A549 (cell line): Measurements from ENCODE around the gene RASGRP1. TPM values are rescaled to one million over a fixed set of nuclear protein-coding genes. Genes with fewer than 3 reads are reported as not detected.

Experiments
- ATAC-seq, 2 experiments: fragments of 200-7000 bp in 1 of 2; fragments of >200 bp in 1 of 2; cut with Nextera tagmentation in 1 of 2; cut with Tn5 transposase in 1 of 2; 3 replicates each; pipeline versions ENCODE4 v1.8.0 to v1.9.1; 2018 to 2020; ENCODE audit warnings: mild to moderate bottlenecking in 1 of 2, moderate library complexity in 1 of 2
- CTCF ChIA-PET: fragments of 300-600 bp; sonication (Branson Sonifier 250); formaldehyde crosslinking; extraction: SDS; loops from one replicate; lab custom pipeline; 2021; ENCODE audit warnings: antibody characterized with exemption, inconsistent platforms; lab: Yijun Ruan, JAX
- POLR2A ChIA-PET: fragments of 350-600 bp; formaldehyde crosslinking; extraction: SDS; loops from one replicate; lab custom pipeline; 2021; ENCODE audit warnings: antibody characterized with exemption, inconsistent platforms; lab: Yijun Ruan, JAX
- DNase-seq, 2 experiments: peaks; one replicate each; pipeline versions ENCODE4 v3.0.0 to v3.0.0-alpha.2; 2011 to 2016; ENCODE audit warnings: low read depth in 1 of 2, low spot score in 1 of 2
- FAIRE-seq: peaks from 2 replicates; lab custom pipeline; 2011; peaks lifted over from hg19 to GRCh38; lab: Jason Lieb, UNC
- H3K27ac ChIP-seq, 2 experiments: fragments of >200 bp; sonication (Bioruptor Twin); formaldehyde crosslinking; 3 replicates each; pipeline ENCODE4 v1.5.1; 2016 to 2017
- H3K4me1 ChIP-seq: fragments of >200 bp; sonication (Bioruptor Twin); formaldehyde crosslinking; 3 replicates; pipeline ENCODE4 v1.6.1; 2016
- H3K4me2 ChIP-seq: fragments of >200 bp; sonication (Bioruptor Twin); formaldehyde crosslinking; 3 replicates; pipeline ENCODE4 v1.6.1; 2016
- H3K4me3 ChIP-seq: fragments of >200 bp; sonication (Bioruptor Twin); formaldehyde crosslinking; 3 replicates; pipeline ENCODE4 v1.5.1; 2016
- H3K9me3 ChIP-seq: fragments of >200 bp; sonication (Bioruptor Twin); formaldehyde crosslinking; 3 replicates; pipeline ENCODE4 v1.6.1; 2016
- CBX2 ChIP-seq: fragments of 200-600 bp; sonication (generic); IDR thresholded peaks from 2 replicates; pipeline ENCODE4 v1.6.1; 2016; ENCODE audit warnings: low read depth, mild to moderate bottlenecking, borderline replicate concordance
- FOXS1 ChIP-seq: fragments of 250-450 bp; sonication (Bioruptor Pico); IDR thresholded peaks from 2 replicates; pipeline ENCODE4 v1.5.0; 2020; ENCODE audit warnings: mild to moderate bottlenecking, moderate library complexity
- HDAC2 ChIP-seq: fragments of 200-600 bp; sonication (generic); IDR thresholded peaks from 2 replicates; pipeline ENCODE4 v1.6.1; 2016
- HOXA7 ChIP-seq: fragments of 250-450 bp; sonication (Bioruptor Pico); IDR thresholded peaks from 2 replicates; pipeline ENCODE4 v1.5.0; 2020; ENCODE audit warnings: mild to moderate bottlenecking, moderate library complexity
- HOXB5 ChIP-seq: fragments of 250-450 bp; sonication (Bioruptor Pico); IDR thresholded peaks from 2 replicates; pipeline ENCODE4 v1.5.0; 2020; ENCODE audit warnings: mild to moderate bottlenecking, moderate library complexity
- RAD21 ChIP-seq, 2 experiments: fragments of >200 bp in 1 of 2; sonication (Bioruptor Twin) in 1 of 2; formaldehyde crosslinking in 1 of 2; IDR thresholded peaks in 1 of 2; conservative IDR thresholded peaks in 1 of 2; 2 replicates in 1 of 2; 3 replicates in 1 of 2; pipeline ENCODE4 v1.6.1; 2012 to 2018; ENCODE audit warnings: inconsistent platforms in 1 of 2
- RCOR1 ChIP-seq: fragments of 150-350 bp; IDR thresholded peaks from 2 replicates; pipeline ENCODE4 v1.6.1; 2014; ENCODE audit warnings: antibody characterized with exemption, low read length, low read depth
- TP53 ChIP-seq: fragments of 250-450 bp; sonication (Bioruptor Pico); IDR thresholded peaks from 2 replicates; pipeline ENCODE4 v1.5.0; 2021; ENCODE audit warnings: mild to moderate bottlenecking, moderate library complexity
- WGBS: methylation state at CpG from one replicate; pipeline ENCODE4 v1.1.6; 2017; ENCODE audit errors: missing lambda C conversion rate; 5-methylcytosine and 5-hydroxymethylcytosine counted together
- polyA plus RNA-seq, 4 experiments: library from polyadenylated mRNA; depleted of rRNA in 3 of 4; stranded (reverse); fragments of >200 nt; fragmentation: RNase III in 1 of 4; extraction: RNeasy Plus Mini Kit Qiagen cat#74134 plus additional on column Dnase treatment in 1 of 4; gene quantifications; 2 replicates in 3 of 4; 3 replicates in 1 of 4; pipeline ENCODE4 v1.2.3, GENCODE V29; 2011 to 2017
- TF ChIP-seq, protein P1 (sequence below): fragments of >200 bp; sonication (Bioruptor Twin); formaldehyde crosslinking; IDR thresholded peaks from 3 replicates; pipeline ENCODE4 v1.5.1; 2016
- TF ChIP-seq, protein P2 (sequence below): fragments of 150-350 bp; IDR thresholded peaks from 2 replicates; pipeline ENCODE4 v1.6.1; 2014; ENCODE audit warnings: low read depth, mild to moderate bottlenecking, low read length
- TF ChIP-seq, protein P3 (sequence below): fragments of 250-450 bp; sonication (Bioruptor Pico); IDR thresholded peaks from 2 replicates; pipeline ENCODE4 v1.5.0; 2020; ENCODE audit warnings: low read depth, mild to moderate bottlenecking, moderate library complexity
- TF ChIP-seq, protein P4 (sequence below): IDR thresholded peaks from 2 replicates; pipeline ENCODE4 v1.6.1; 2012
- TF ChIP-seq, protein P5 (sequence below): fragments of 200-600 bp; sonication (generic); IDR thresholded peaks from 2 replicates; pipeline ENCODE4 v1.6.1; 2016; ENCODE audit warnings: antibody characterized with exemption, mild to moderate bottlenecking, moderate library complexity
- TF ChIP-seq, protein P6 (sequence below): fragments of 250-450 bp; sonication (Bioruptor Pico); IDR thresholded peaks from 2 replicates; pipeline ENCODE4 v1.5.0; 2021; ENCODE audit warnings: mild to moderate bottlenecking, moderate library complexity, borderline replicate concordance

The RASGRP1 gene
- polyA plus RNA-seq, 2 of the 4 experiments (the other 2 are of a cell fraction) = 0.70 to 1.2 TPM

DNA sequence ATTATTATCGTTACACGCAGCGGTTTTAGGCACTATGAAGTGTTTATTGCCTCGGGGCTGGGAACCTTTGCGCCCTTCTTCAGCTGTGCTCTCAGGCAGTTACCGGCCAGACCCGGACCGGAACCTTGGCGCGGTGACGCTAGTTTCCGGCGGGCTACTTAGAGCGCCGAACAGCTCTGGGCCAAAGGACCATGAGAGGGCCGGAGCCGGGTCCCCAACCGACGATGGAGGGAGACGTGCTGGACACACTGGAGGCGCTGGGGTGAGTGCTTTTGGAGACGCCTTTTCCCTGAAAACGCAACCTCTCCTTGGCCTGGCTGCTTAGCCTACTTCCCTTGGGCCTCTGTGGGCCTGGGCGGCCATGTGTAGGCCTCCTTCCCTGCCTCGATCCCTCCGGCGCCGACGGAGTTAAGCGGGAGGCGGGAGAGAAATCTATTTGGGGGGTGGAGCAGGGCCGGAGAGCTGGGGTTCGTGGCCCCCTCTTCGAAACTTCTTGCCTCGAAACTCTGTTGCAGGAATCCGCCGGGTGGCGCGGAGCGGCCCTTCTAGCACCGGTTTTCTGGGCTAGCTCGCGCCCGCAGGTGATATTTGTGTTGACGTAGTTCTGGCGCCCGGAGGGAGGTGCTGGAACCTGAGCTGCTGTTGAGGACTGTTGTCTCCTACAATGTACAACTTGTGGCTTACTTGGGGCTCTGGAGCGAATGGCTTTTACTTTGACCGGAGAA, 110.5 kb downstream of the RASGRP1 start, which contains the start of gene FAM98B (continued):
- TF ChIP-seq FOXS1 (CRISPR knock-in tag) = no peak
- peak; percentile 42; the same call in 1 of the 2 replicates for TF ChIP-seq HOXB5 (CRISPR knock-in tag)
- TF ChIP-seq, protein P1, sequence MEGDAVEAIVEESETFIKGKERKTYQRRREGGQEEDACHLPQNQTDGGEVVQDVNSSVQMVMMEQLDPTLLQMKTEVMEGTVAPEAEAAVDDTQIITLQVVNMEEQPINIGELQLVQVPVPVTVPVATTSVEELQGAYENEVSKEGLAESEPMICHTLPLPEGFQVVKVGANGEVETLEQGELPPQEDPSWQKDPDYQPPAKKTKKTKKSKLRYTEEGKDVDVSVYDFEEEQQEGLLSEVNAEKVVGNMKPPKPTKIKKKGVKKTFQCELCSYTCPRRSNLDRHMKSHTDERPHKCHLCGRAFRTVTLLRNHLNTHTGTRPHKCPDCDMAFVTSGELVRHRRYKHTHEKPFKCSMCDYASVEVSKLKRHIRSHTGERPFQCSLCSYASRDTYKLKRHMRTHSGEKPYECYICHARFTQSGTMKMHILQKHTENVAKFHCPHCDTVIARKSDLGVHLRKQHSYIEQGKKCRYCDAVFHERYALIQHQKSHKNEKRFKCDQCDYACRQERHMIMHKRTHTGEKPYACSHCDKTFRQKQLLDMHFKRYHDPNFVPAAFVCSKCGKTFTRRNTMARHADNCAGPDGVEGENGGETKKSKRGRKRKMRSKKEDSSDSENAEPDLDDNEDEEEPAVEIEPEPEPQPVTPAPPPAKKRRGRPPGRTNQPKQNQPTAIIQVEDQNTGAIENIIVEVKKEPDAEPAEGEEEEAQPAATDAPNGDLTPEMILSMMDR = no peak
- TF ChIP-seq RCOR1 = no peak
- no peak for TF ChIP-seq HDAC2
- TF ChIP-seq, protein P2, sequence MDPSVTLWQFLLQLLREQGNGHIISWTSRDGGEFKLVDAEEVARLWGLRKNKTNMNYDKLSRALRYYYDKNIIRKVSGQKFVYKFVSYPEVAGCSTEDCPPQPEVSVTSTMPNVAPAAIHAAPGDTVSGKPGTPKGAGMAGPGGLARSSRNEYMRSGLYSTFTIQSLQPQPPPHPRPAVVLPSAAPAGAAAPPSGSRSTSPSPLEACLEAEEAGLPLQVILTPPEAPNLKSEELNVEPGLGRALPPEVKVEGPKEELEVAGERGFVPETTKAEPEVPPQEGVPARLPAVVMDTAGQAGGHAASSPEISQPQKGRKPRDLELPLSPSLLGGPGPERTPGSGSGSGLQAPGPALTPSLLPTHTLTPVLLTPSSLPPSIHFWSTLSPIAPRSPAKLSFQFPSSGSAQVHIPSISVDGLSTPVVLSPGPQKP = no peak
- TF ChIP-seq, protein P3, sequence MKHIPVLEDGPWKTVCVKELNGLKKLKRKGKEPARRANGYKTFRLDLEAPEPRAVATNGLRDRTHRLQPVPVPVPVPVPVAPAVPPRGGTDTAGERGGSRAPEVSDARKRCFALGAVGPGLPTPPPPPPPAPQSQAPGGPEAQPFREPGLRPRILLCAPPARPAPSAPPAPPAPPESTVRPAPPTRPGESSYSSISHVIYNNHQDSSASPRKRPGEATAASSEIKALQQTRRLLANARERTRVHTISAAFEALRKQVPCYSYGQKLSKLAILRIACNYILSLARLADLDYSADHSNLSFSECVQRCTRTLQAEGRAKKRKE = no peak
- TF ChIP-seq, protein P4, sequence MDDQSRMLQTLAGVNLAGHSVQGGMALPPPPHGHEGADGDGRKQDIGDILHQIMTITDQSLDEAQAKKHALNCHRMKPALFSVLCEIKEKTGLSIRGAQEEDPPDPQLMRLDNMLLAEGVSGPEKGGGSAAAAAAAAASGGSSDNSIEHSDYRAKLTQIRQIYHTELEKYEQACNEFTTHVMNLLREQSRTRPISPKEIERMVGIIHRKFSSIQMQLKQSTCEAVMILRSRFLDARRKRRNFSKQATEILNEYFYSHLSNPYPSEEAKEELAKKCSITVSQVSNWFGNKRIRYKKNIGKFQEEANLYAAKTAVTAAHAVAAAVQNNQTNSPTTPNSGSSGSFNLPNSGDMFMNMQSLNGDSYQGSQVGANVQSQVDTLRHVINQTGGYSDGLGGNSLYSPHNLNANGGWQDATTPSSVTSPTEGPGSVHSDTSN = peak; percentile 55; the same call in 1 of the 2 replicates
- TF ChIP-seq CBX2 = no peak
- TF ChIP-seq, protein P5, sequence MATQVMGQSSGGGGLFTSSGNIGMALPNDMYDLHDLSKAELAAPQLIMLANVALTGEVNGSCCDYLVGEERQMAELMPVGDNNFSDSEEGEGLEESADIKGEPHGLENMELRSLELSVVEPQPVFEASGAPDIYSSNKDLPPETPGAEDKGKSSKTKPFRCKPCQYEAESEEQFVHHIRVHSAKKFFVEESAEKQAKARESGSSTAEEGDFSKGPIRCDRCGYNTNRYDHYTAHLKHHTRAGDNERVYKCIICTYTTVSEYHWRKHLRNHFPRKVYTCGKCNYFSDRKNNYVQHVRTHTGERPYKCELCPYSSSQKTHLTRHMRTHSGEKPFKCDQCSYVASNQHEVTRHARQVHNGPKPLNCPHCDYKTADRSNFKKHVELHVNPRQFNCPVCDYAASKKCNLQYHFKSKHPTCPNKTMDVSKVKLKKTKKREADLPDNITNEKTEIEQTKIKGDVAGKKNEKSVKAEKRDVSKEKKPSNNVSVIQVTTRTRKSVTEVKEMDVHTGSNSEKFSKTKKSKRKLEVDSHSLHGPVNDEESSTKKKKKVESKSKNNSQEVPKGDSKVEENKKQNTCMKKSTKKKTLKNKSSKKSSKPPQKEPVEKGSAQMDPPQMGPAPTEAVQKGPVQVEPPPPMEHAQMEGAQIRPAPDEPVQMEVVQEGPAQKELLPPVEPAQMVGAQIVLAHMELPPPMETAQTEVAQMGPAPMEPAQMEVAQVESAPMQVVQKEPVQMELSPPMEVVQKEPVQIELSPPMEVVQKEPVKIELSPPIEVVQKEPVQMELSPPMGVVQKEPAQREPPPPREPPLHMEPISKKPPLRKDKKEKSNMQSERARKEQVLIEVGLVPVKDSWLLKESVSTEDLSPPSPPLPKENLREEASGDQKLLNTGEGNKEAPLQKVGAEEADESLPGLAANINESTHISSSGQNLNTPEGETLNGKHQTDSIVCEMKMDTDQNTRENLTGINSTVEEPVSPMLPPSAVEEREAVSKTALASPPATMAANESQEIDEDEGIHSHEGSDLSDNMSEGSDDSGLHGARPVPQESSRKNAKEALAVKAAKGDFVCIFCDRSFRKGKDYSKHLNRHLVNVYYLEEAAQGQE = no peak
- no peak for TF ChIP-seq TP53 (CRISPR knock-in tag)
- TF ChIP-seq RAD21 (conservative IDR thresholded peaks at IDR 0.05 in 1 of 2, IDR thresholded peaks at IDR 0.05 in 1 of 2) = no peak
- TF ChIP-seq, protein P6, sequence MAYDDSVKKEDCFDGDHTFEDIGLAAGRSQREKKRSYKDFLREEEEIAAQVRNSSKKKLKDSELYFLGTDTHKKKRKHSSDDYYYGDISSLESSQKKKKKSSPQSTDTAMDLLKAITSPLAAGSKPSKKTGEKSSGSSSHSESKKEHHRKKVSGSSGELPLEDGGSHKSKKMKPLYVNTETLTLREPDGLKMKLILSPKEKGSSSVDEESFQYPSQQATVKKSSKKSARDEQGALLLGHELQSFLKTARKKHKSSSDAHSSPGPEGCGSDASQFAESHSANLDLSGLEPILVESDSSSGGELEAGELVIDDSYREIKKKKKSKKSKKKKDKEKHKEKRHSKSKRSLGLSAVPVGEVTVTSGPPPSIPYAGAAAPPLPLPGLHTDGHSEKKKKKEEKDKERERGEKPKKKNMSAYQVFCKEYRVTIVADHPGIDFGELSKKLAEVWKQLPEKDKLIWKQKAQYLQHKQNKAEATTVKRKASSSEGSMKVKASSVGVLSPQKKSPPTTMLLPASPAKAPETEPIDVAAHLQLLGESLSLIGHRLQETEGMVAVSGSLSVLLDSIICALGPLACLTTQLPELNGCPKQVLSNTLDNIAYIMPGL (CRISPR knock-in tag) = peak; percentile 66; the same call in 1 of the 2 replicates
- TF ChIP-seq HOXA7 = no peak

DNA sequence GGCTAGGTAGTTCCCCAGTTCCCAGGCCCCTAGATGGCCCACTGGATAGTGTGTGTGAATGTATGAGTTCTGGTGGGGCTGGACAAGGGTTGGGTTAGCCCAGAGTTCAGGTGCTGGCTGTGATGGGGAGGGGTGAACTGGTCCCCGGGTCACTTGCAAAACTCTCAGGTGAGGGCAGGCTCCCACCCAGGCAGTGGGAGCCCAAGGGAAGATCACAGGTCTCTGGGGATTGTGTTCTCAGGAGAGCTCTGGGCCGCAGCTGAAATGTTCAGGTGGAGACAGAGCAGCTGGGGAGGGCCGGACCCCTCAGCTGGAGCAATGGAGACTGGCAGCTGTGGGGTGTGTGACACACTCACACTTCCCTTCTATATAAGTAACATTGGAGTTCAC, 123.5 kb downstream of the RASGRP1 start:
- H3K27ac ChIP-seq = no peak overlapping the region
- POLR2A ChIA-PET = interaction anchor here (1.1 kb wide), 1 partner anchor 13 kb away, joined by 3 read pairs; the partner anchor contains the start of gene FAM98B
- TF ChIP-seq FOXS1 (CRISPR knock-in tag) (no peak), RAD21 (conservative IDR thresholded peaks at IDR 0.05 in 1 of 2, IDR thresholded peaks at IDR 0.05 in 1 of 2) (no peak)
- no peak for ATAC-seq
- no peak overlapping the region for H3K4me2 ChIP-seq
- no peak overlapping the region for H3K4me3 ChIP-seq
- FAIRE-seq = no peak
- DNase-seq = no peak
- no peaks in the 10 kb centered on the region for H3K4me1 ChIP-seq
- peaks cover 6% of the 10 kb centered on the region; the same call in 1 of the 3 replicates for H3K9me3 ChIP-seq
- WGBS = no CpG with 5 or more reads among the region's 3 CpGs
- CTCF ChIA-PET = interaction anchor here (0.6 to 4.2 kb wide), 25 partner anchors 10 to 438 kb away, joined by 3 to 44 read pairs (median 5); partner anchors contain the start of genes FAM98B and RASGRP1
